Heart left ventricle (tissue), 16 donors: ENCODE measurements around the gene FZD10. TPM values are rescaled to one million over a fixed set of nuclear protein-coding genes. Genes with fewer than 3 reads are reported as not detected.

ENCODE experiments used
- ATAC-seq, 4 donors: fragments of 200-7000 bp; cut with Tn5 transposase; one replicate each; pipeline ENCODE4 v1.9.1; 2020 to 2022; ENCODE audit warnings: moderate library complexity in 4 of 4, mild to moderate bottlenecking in 3 of 4, moderate number of reproducible peaks in 1 of 4
- DNase-seq, 5 donors: peaks; one replicate each; pipeline ENCODE4 v3.0.0-alpha.2; 2020
- H3K27ac ChIP-seq, 12 donors: fragments of 200-600 bp; sonication (generic) in 4 of 12; one replicate each; pipeline versions ENCODE4 v1.5.0 to v1.8.0; 2016 to 2022; ENCODE audit warnings: mild to moderate bottlenecking in 2 of 12
- H3K27me3 ChIP-seq, 9 donors: fragments of 200-600 bp; sonication (generic) in 2 of 9; one replicate each; pipeline versions ENCODE4 v1.5.1 to v1.8.0; 2016 to 2022; ENCODE audit warnings: mild to moderate bottlenecking in 3 of 9
- H3K36me3 ChIP-seq, 9 donors: fragments of 200-600 bp; sonication (generic) in 2 of 9; one replicate each; pipeline versions ENCODE4 v1.5.0 to v1.8.0; 2018 to 2022; ENCODE audit warnings: mild to moderate bottlenecking in 2 of 9
- H3K4me1 ChIP-seq, 12 donors: fragments of 200-600 bp; sonication (generic) in 4 of 12; one replicate each; pipeline versions ENCODE4 v1.5.0 to v1.8.0; 2016 to 2022; ENCODE audit warnings: mild to moderate bottlenecking in 3 of 12
- H3K4me3 ChIP-seq, 12 donors: fragments of 200-600 bp; sonication (generic) in 4 of 12; one replicate each; pipeline versions ENCODE4 v1.5.0 to v1.8.0; 2017 to 2022; ENCODE audit warnings: mild to moderate bottlenecking in 9 of 12, moderate library complexity in 4 of 12
- H3K9me3 ChIP-seq, 12 donors: fragments of 200-600 bp; sonication (generic) in 4 of 12; one replicate each; pipeline versions ENCODE4 v1.5.0 to v1.8.0; 2016 to 2022; ENCODE audit warnings: mild to moderate bottlenecking in 1 of 12
- CTCF ChIP-seq, 12 donors: fragments of 200-600 bp; sonication (generic) in 4 of 12; IDR thresholded peaks; one replicate each; pipeline versions ENCODE4 v1.5.0 to v1.8.0; 2018 to 2022; ENCODE audit warnings: antibody characterized with exemption in 12 of 12, mild to moderate bottlenecking in 5 of 12
- POLR2A ChIP-seq, 2 donors: fragments of 450-650 bp; IDR thresholded peaks; one replicate each; pipeline ENCODE4 v1.6.1; 2017; ENCODE audit warnings: antibody characterized with exemption in 2 of 2, mild to moderate bottlenecking in 2 of 2, moderate library complexity in 2 of 2
- WGBS, 4 donors: extraction: QIAGEN DNeasy Blood & Tissue Kit in 2 of 4; methylation state at CpG; one replicate each; pipeline versions ENCODE4 v1.1.5 to v1.1.7; 2013 to 2018; 5-methylcytosine and 5-hydroxymethylcytosine counted together
- intact Hi-C, 10 donors: fragments of 100-400 bp; cut with DNase I; formaldehyde crosslinking; loops; one replicate each; pipeline versions ENCODE4 v1.11.1 to v1.14.2; 2022
- polyA plus RNA-seq, 2 donors: library from polyadenylated mRNA; stranded (reverse); fragments of 200-250 nt; gene quantifications; one replicate each; pipeline ENCODE4 v1.2.3, GENCODE V29; 2013
- total RNA-seq, 9 donors: library from RNA; depleted of rRNA in 2 of 9; stranded (reverse); fragments of >200 nt in 2 of 9; fragmentation: NEBNext Ultra II Directional in 3 of 9; extraction: Animal tissue kit (Norgen Biotek cat#: 25700) in 3 of 9; gene quantifications; one replicate each; pipeline versions ENCODE4 v1.1.0 to v1.2.4, GENCODE V29; 2016 to 2023
- donor health status: ischemic (EF 13 %, LVEDD 7.1; RV severe dilation, severe dysfunction).
- donor health status: healthy with polysubstance abuse.
- donor health status: DM: no; HTN: yes; CAD: no.
- donor health status: DM: no; HTN: no; CAD: no.
- donor health status: ischemic (EF 25% LVEDD 6.9; RV normal size, moderate dysfunction).
- donor health status: ischemic (EF 25% LVEDD 5.7; RV mildly dilated, moderate dysfunction).
- donor health status: healthy.
- donor health status: DM: yes; HTN: yes; CAD: no.
- donor health status: ischemic (EF 35%, LVEDD 5.7; RV mildly dilated, moderate dysfunction).
- donor health status: nonischemic (EF 11% LVEDD 7.7; RV severe dilation, severe dysfunction).
- donor health status: DM: yes; HTN: yes; CAD: no.
- donor health status: PGD.
- donor health status: ischemic (EF 29% LVEDD 5.4; RV normal size, mild dysfunction).
- donor health status: nonischemic (EF 23%, LVEDD 6.1; RV moderate dilation, normal function).

Gene FZD10
- total and polyA plus RNA-seq, 11 donors: 0.06 to 0.23 (median 0.10) TPM; not detected in 3

- intact Hi-C loops: loop anchor here in 1 of 10 donors (10.0 kb wide), 1 partner anchor 635 kb away; no protein-coding TSS in a partner anchor
- peaks cover 0 to 10% (median 0%) of the 10 kb centered on the region in 9 donors for H3K27me3 ChIP-seq
- no peaks in the 10 kb centered on the region for H3K36me3 ChIP-seq
- ATAC-seq (peak in 2 of 4 donors; percentile 11 to 26), DNase-seq (no peak)
- H3K4me1 ChIP-seq: peaks cover 0 to 6% (median 0%) of the 10 kb centered on the region in 12 donors
- H3K4me3 ChIP-seq: no peak overlapping the region
- peak overlapping the region in 1 of 12 donors; percentile 46 for H3K27ac ChIP-seq
- 71 to 79% (median 75%) methylated on average over 21 to 31 of the region's 31 CpGs for WGBS, 4 donors
- H3K9me3 ChIP-seq: no peaks in the 10 kb centered on the region
- TF ChIP-seq POLR2A (IDR thresholded peaks at IDR 0.05) (no peak), CTCF (IDR thresholded peaks at IDR 0.05) (no peak)
Measured at GRCh38 chr12:130120012-130120805, 42.1 kb upstream of the FZD10 start.

DNA sequence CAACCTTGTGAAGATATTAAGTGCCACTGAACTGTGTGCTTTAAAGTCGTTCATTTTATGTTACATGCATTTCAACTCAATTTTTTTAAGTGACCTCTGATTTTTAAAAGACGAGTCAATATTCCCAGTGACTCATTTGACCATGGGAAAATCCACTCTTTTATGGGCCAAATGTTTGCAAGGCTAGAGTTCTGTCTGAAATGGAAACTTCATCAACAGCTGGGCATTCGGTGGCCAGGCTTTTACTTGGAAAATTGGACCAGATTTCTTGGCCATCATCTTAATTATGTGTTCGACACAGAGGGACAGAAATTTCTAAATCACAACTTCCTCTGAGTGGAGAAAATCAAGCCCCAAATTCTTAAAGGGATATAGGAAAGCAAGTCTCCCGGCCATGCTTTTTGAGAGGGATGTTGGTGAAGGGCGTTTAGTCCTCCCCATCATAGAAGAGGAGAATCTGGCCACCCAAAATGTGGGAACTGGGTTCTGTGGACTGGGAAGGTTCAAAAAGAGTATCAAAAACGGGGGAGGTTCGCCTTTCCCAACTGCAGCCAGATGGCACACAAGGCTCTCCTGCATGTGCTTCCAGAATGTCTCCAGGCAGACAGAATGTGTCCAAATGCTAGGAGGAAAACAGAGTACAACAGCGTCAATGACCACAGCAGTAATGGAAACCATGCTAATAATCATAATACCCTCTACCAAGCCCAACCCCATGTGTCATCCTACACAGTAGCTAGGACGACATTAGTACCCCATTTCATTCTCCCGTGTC is 40.9 kb upstream of the FZD10 start:
- Histone ChIP-seq H3K27ac (peak overlapping the region in 5 of 12 donors; percentile 16 to 46 (median 39)), H3K4me3 (no peak overlapping the region), H3K9me3 (no peaks in the 10 kb centered on the region), H3K36me3 (no peaks in the 10 kb centered on the region), H3K4me1 (peaks cover 0 to 7% (median 0%) of the 10 kb centered on the region in 12 donors), H3K27me3 (peaks cover 0 to 10% (median 0%) of the 10 kb centered on the region in 9 donors)
- TF ChIP-seq CTCF (IDR thresholded peaks at IDR 0.05) (no peak), POLR2A (IDR thresholded peaks at IDR 0.05) (no peak)
- intact Hi-C loops: loop anchor here in 1 of 10 donors (10.0 kb wide), 1 partner anchor 637 kb away; no protein-coding TSS in a partner anchor
- no peak for DNase-seq
- WGBS, 4 donors: 59 to 68% (median 63%) methylated on average over 11 of the region's 11 CpGs
- peak in 2 of 4 donors; percentile 31 to 36 for ATAC-seq

DNA sequence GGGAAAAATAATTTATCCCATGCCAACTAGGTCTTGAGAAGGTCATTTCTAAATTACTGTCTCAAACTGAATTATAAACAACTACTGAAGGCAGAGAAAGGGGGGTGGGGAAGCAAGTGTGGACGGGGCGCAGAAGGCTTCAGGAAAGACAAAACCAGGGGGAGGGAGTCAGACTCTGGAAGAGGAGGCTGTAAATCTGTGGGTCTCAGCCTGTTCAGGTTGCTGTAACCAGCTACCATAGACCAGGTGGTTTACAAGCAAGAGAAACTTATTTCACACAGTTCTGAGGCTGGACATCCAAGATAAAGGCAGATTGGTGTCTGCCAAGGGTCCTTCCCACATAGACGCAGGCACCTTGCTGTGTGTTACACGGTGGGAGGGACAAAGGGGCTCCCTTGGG is 39.9 kb upstream of the FZD10 start:
- Histone ChIP-seq H3K9me3 (no peaks in the 10 kb centered on the region), H3K4me3 (no peak overlapping the region), H3K36me3 (no peaks in the 10 kb centered on the region), H3K27me3 (peaks cover 0 to 10% (median 0%) of the 10 kb centered on the region in 9 donors), H3K4me1 (peaks cover 0 to 17% (median 0%) of the 10 kb centered on the region in 12 donors), H3K27ac (no peak overlapping the region)
- TF ChIP-seq POLR2A (IDR thresholded peaks at IDR 0.05) (no peak), CTCF (IDR thresholded peaks at IDR 0.05) (no peak)
- no peak for ATAC-seq
- DNase-seq: no peak
- 54 to 60% (median 60%) methylated on average over 4 of the region's 4 CpGs for WGBS, 4 donors
- intact Hi-C loops: loop anchor here in 1 of 10 donors (10.0 kb wide), 1 partner anchor 638 kb away; no protein-coding TSS in a partner anchor
